ENCODE measurements around the gene ALDH3A1.

DNA sequence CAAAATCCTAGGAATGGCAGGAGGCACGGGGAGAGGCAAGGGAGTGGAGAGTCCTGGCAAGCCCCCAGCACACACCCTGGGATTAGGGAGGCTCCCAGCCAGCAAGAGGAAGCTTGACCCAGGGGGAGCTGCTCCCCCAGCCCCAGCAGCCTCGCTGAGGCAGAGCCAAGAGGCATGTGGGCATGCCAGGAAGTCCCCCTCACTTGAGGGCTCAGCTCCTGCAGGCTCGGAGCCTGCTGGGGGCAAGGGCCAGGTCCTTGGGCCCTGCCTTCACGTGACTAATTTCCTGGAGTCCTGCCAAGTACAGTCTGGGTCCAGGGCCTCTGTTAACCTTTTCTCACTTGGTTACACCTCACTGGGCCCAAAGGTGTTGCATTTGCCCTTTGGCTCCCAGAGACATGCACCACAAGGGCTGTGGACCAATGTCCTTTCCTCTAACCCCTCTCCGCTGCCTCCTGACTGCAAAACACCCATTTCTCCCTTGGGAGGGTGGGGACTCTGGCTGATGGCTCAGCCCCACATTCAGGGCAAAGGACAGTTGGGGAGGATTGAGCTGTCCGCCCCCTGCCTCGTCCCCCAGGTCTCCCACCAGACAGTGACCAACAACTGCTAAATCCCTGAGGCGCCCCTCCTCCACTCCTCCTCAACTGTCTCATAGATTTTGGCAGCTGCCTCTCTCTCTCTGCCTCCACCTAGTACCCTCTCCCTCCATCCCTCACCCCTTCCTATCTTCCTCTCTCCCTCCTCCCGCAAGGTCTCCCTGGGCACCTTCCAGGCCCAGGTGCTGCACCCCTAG, 27.3 kb downstream of the ALDH3A1 start:
- TF ChIP-seq, protein P1, sequence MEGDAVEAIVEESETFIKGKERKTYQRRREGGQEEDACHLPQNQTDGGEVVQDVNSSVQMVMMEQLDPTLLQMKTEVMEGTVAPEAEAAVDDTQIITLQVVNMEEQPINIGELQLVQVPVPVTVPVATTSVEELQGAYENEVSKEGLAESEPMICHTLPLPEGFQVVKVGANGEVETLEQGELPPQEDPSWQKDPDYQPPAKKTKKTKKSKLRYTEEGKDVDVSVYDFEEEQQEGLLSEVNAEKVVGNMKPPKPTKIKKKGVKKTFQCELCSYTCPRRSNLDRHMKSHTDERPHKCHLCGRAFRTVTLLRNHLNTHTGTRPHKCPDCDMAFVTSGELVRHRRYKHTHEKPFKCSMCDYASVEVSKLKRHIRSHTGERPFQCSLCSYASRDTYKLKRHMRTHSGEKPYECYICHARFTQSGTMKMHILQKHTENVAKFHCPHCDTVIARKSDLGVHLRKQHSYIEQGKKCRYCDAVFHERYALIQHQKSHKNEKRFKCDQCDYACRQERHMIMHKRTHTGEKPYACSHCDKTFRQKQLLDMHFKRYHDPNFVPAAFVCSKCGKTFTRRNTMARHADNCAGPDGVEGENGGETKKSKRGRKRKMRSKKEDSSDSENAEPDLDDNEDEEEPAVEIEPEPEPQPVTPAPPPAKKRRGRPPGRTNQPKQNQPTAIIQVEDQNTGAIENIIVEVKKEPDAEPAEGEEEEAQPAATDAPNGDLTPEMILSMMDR (IDR thresholded peaks at IDR 0.05) = no peak
- TF ChIP-seq POLR2A (IDR thresholded peaks at IDR 0.05) (no peak), POLR2AphosphoS5 (IDR thresholded peaks at IDR 0.05) (no peak), EP300 (IDR thresholded peaks at IDR 0.05) (no peak)

Data from stomach (tissue), 4 donors.